Stimulated activated CD4-positive, alpha-beta T cell treated with anti-CD3 and anti-CD28 coated beads, Interleukin-12 subunit alpha, Interleukin-12 subunit beta, amount 100 ng/mL, for 4 hours (primary cell): Measurements from ENCODE around the gene PRKCD.

Experiments used
- DNase-seq: peaks from one replicate; pipeline ENCODE4 v3.0.0-alpha.2; 2020

The PRKCD gene

DNA sequence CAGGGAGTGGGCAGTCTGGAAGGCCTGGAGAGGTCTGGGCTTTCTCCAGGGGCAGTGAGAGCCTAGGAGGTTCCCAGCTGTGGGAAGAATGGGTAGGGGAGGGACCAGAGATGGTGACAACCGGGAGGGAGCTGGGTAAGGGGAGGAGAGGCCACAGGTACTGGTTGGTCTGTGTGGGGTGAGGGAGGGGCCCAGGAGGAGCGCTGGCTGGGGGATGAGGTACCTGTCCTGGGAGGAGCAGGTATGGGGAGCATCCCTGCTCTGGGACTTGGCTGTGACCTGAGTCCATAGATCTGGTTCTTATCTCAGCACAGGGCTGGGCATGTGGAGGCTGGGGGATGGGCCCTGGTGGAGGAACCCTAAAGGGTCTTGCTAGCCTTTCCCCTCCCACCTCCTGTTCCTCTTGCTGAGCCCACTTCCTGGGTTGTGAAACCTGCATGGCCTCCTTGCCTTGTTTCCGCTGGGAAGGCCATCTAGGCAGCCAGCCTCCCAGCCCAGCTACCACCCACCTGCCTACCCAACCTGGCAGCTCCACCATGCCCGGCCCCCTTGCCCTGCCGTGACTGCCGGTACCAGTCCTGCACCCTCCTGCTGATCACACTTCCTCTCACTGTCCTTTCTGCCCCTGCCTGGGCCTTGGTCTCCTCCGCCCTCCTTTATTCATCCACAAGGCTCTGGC lies 11.0 kb downstream of the PRKCD start:
- no peak for DNase-seq

DNA sequence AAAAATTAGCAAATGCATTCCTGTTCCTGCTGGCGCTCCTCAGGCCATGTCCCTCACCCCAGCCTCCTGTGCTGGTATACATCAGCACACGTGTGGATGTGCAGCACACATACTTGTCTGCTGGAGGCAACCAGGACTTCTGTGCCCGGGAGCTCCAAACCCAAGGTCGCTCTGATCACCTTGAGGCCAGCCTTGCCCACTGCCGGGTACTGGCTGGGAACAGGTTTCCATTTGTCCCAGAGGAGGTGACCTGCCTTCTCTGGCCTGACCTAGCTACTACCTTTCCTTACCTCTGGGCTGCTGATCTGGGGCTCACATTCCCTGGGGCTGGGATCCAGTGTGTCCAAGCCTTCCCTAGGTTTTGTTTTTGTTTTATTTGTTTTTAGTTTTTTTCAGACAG lies 12.1 kb downstream of the PRKCD start:
- no peak for DNase-seq

DNA sequence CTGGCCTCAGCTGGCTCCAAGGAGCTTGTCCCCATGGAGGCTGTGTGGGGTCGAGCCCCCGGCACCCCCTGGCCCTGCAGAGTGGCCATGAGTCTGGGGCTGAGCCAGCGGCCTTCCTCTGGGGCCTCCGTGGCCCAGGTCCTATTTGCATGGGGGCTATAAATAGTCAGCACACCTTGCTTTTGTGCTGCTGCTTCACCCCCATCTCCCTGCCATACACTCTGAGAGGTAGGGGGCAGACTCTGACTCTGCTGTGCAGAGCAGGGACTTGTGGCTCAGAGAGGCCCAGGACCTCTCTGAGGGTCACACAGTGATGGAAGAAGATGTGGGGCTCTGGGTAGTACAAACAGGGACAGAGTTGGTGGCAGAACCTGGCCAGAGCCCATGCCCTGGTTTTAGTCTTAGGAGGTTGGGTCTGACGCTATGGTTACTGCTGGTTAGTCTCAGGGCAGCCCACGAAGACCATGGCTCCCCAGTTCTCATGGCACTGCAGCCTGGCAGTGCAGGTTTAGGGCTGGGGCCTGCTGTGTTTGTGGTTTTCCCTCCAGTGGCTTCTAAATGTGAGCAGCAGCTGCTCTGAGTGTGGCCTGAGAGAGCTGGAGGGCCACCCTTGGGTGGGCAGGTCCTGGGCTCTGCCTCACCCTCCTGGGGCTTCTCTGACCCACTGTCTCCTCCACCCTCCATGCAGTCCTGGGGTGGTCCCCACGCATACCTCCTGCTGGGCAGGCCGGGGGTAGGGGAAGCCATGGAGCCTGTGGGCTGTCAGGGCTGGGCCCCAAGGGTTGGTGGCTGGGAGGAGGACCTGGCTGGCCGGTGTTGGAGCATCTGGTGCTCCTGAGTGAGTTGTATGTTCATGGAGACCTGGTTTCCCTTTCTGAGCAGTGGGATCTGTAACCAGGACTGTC lies 13.6 kb downstream of the PRKCD start:
- no peak for DNase-seq

DNA sequence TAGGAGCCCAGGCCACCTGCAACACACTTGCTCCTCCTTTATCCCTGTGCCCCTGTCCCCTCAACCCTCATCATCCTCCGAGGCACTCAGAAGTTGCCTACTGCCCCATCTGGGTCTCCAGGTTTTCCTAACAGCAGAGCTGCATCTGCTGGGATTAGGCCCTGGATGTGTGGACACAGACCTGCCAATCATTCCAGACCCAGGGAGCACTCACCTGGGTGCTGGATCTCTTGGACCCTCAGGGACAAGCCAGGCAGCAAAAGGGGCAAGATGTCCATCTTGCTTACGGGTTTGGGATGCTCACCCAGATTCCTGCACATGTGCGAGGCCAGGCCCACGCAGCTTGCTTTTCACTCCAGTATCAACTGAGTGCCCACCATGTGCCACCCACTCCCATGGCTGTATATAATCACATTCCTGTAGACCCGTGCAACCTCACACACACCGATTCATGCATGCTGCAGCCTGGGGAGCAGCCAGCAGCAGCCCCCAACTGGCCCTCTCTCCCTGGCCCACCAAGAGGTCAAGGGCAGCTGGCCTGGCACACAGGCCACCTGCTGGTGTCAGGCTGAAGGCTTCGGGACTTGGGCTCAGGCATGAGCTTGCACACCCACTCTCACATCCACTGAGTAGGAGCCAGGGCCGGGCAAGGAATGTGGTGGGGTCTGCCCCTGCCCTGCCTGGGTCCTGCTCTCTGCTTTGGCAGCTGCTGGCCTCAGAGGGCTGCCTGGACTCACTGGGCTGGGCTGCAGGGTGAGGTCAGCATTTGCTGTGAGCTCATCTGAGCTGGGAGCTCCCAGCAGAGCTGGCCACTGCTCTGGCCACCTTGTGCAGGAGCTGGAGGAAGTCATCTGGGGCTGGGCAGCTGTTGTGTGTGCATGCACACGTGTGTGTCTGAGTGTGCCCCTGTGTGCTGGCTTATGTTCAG lies 14.9 kb downstream of the PRKCD start:
- DNase-seq: no peak

DNA sequence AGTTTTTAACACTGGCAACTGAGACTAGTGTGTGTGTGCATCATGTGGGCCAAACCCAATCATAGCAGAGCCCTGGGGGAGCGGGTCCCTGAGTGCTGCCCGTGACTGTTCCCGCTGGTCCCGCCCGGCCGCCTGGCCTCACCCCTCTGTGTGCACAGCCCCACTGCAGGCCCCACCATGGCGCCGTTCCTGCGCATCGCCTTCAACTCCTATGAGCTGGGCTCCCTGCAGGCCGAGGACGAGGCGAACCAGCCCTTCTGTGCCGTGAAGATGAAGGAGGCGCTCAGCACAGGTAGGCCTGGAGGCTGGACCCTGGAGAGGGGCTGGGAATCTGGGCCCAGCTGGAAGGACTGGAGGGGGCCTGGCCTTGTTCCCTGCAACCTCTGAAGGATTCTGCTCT lies 17.2 kb downstream of the PRKCD start:
- no peak for DNase-seq

DNA sequence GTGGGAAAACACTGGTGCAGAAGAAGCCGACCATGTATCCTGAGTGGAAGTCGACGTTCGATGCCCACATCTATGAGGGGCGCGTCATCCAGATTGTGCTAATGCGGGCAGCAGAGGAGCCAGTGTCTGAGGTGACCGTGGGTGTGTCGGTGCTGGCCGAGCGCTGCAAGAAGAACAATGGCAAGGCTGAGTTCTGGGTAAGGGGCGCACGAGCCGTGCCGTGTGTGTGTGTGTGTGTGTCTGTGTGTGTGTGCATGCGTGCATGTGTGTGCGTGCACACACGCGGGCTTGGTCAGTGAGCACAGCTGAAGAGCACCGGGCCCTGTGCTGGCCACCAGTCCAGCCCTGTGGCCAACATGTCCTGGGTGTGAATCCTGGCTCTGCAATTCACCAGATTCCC lies 18.6 kb downstream of the PRKCD start:
- DNase-seq: no peak

DNA sequence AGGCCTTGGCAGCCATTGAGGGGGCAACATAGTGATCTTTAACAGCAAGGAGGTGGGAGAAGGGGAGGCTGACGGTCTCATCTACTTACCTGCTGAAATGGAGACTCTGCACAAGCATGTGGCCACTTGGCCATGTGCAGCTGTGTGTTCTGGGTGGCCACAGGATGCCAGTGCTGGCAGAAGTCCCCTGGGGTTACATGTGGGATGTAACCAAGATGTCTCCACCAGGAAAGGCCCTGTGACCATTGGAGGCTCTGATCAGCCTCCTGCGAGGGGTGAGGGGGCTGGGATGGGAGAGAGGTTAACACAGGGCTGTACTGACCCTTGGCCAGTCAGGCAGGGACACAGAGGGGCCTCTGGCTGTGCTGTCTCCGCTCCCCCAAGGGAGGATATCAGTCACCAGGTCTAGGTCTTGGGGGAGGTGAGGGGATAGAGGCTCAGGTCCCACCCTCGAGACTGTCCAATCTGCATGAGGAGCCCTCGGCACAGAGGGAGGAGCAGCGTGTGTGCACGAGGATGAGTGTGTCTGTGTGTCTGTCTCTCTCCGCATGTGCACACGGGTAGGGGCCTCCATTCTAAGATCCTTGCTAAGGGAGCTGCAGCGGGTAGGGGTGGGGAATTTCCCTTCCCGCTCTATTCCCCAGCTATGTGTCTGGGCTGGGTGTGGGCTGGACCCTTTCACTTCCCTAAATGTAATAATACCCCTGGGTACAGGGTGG lies 19.5 kb downstream of the PRKCD start:
- no peak for DNase-seq

DNA sequence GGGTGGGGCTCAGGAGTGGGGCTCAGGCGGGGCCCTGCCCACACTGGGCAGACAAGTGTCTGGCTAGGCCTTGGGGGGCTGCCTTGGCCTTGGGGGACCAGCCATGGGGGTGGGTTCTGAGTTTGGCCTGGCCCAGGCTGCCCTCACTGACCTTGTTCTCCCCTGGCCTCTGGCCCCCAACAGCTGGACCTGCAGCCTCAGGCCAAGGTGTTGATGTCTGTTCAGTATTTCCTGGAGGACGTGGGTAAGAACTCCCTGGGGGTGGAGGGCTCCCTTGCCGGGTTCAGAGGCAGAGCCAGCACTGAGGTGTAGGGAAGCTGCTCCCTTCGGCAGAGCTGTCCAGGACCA lies 20.0 kb downstream of the PRKCD start:
- no peak for DNase-seq

DNA sequence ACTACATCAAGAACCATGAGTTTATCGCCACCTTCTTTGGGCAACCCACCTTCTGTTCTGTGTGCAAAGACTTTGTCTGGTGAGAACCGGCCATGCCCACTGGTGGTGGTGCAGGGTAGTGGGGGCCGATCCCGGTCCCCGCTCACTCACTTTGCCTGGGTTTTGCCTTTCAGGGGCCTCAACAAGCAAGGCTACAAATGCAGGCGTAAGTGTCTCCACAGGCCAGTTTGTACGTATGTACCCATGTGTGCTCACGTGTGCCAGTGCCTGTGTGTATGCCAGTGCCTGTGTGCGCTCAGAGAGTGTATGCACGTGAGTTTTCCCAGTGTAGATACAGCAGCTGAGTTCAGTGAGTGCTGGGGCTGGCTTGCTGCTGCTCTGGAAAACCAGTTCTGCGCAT lies 20.5 kb downstream of the PRKCD start:
- DNase-seq: no peak

DNA sequence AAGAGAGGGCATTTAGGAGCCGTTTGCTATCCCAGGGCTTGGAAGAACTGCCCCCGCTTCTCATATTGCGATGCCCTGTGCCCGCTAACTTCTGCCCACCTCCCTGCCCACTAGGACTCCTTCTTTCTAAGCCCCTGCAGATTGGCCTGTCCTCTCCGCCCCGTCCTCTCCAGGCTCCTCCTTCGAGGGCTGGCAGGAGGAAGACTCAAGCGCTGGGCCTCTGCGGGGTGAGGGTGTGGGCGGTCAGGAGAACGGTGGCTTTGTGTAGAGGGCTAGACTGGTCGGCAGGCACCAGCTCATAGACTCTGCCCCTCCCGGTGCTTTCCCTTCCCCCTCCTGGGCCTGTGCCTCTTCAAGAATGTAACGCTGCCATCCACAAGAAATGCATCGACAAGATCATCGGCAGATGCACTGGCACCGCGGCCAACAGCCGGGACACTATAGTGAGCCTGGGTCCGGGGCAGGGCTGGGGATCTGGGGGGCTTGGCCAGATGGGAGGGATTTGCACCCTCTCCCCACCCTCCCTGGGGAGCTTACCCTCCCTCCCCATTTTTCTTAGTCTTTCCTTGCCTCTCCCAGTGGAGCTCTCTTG lies 21.9 kb downstream of the PRKCD start:
- DNase-seq: no peak

DNA sequence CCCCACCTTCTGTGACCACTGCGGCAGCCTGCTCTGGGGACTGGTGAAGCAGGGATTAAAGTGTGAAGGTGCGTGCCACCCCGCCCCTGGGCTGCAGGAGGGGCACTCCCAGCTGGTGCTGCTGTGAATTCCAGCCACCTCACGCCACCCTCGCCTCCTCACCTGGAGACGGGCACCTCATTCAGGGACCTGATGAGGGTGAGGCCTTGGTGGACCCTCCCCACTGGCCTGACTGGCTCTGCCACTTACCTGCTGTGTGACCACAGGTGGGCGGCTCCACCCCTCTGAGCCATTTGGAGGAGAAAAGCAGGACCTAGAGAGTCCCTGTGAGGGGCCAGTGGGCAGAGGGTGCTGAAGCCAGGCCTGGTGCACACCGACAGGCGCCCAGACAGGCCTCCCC lies 22.5 kb downstream of the PRKCD start:
- DNase-seq: no peak

DNA sequence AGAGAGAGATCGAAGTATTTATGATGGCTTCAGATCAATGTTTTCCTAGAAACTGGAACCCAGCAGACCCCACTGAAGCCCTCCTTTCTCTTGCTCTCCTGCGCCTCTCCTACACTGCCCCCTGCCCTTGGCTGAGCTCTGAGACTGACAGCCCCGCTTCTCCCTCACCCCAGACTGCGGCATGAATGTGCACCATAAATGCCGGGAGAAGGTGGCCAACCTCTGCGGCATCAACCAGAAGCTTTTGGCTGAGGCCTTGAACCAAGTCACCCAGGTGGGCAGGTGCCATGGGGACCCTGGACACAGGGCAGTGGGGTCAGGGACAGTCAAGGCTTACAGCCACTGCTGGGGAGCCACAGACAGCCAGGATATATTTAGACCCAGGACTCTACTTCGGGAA lies 23.7 kb downstream of the PRKCD start:
- no peak for DNase-seq

DNA sequence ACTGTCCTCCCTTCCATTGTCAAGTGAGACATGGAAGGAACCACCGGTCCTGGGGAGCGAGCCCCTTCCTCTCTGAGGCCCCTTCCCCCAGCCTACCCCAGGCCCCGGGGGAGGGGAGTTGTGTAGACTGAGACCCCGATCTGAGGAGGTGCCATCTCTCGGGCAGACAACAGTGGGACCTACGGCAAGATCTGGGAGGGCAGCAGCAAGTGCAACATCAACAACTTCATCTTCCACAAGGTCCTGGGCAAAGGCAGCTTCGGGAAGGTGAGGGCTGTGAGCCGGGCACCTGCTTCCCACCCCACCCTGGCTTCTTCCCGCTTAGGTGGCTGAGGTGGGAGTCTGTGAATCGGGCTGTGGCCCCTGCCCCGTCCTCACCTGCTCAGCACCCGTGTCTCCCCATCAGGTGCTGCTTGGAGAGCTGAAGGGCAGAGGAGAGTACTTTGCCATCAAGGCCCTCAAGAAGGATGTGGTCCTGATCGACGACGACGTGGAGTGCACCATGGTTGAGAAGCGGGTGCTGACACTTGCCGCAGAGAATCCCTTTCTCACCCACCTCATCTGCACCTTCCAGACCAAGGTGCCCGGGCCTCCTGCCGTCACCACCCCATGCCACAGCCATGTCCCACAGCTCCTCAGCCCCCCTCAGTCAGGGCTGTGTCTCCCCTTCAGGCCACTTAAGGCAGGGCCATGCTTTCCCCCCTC lies 24.9 kb downstream of the PRKCD start:
- no peak for DNase-seq

DNA sequence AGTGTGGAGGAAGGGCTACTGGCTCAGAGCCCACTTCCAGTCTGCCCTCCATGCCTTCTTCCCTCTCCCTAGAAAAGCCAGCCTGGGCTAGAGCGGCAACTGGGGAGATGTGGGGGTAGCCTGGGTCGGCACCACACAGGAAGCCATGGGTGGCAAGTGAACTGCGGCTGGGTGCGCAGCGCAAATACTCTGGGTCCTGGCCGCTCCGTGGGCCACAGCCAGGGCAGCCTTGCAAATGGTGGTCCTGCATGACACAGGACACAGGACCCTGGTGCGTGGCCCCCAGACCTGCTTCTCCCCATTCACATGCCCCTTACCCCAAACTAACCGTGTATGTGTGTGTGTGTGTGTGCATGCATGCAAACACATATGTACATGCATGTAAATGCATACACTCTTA lies 25.7 kb downstream of the PRKCD start:
- DNase-seq: no peak

DNA sequence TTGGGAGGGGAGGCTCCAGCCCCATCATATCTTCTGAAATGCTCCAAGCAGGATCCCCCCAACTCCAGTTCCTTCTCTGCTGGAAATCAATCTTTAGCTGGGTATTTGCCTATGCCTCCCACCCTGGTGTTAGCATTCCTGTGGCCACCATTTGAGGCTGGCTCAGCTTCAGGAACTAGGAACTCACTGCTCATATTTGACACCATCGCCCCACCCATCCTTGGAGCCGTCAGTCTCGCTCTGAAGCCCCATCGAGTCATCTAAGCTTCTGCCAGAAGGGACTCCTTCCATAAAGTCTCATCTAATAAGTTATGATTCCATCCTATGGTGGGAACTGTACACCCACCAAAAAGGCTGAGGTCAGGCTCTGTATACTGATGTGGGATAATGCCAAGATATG lies 26.4 kb downstream of the PRKCD start:
- no peak for DNase-seq

DNA sequence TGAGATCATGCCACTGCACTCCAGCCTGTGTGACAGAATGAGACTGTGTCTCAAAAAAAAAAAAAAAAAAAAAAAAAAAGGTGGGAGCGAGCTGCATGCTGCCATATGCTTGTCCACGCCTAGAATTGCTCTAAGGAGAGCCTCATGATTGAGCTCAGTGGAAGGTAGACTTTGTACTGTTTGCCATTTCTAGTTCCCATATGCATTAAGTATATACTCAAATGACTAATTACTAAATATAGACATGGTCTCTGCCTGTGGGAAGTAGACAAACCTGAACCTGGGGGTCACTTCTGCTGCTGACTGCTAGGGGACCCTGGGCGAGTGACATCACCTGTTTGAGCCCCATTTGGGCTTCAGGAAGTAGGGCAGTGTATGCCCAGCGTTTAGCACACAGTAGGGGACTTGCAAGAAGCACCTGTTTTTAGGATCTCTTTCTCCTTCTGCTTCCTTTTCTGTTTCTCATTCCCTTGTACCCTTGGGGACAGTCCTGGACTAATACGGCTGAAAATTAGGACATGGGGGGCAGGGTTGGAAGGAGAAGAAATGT lies 27.2 kb downstream of the PRKCD start:
- no peak for DNase-seq

DNA sequence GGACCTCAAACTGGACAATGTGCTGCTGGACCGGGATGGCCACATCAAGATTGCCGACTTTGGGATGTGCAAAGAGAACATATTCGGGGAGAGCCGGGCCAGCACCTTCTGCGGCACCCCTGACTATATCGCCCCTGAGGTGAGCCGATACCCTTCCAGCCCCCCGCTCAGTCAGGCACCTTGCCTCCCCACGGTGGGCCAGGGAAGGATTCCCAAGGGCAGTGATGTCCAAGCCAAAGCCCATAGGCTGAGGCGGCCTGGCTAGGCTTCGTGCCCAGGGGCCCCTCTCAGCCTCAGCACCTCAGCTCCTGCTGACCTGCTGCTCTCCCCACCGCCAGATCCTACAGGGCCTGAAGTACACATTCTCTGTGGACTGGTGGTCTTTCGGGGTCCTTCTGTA lies 27.7 kb downstream of the PRKCD start:
- DNase-seq: no peak

DNA sequence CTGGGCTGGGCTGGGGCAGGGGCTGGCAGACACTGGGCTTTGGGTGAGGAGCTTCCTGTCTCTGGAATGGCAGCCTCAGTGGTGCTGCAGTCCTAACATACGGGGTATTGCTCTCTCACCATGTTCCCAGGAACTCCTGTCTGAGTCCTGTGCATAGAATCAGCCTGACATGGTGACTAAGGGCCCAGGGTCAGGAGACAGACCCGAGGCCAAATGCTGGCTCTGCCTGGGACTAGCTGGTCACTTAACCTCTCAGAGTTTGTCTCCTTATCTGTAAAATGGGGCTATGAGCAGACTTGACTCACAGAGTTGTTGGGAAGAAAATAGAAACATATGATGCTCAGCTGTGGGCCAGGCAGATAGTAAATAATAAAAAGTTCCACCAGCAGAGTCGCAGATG lies 28.3 kb downstream of the PRKCD start:
- DNase-seq: no peak

DNA sequence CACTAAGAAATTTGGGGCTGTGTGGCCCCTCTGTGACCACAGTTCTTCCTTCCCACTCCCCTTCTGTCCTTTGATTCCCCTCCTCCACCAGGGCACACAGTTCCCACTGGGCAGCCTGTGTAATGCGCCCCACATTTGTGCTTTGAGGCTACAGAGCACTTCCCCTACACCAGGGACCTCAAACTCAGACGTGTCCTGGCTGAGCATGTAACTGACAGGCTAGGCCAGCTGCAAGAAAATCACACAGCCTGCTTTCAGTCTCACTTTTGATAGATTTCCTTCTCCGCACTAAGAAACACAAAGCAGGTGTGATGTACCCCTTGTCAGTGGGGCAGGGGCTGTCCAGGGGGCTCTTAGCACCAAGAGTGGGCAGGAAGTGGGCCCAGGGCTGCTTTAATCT lies 29.6 kb downstream of the PRKCD start:
- no peak for DNase-seq

DNA sequence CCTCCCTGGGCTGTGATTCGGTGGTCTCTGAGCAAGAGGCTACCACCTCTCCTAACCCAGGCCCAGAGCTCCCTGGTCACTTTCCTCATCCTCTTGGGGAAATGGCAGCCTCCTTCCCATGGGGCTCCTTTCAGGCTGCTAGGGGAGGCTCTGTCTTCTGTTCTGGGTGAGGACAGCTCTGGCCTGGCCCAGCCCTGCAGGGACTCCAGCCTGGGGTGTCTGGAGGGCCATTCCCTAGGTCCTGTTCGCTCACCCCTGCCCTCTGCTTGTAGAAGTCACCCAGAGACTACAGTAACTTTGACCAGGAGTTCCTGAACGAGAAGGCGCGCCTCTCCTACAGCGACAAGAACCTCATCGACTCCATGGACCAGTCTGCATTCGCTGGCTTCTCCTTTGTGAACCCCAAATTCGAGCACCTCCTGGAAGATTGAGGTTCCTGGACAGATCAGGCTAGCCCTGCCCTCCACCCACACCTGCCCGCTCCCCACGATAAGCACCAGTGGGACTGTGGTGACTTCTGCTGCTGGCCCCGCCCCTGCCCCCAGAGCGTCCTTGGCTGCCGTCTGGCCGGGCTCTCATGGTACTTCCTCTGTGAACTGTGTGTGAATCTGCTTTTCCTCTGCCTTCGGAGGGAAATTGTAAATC lies 30.9 kb downstream of the PRKCD start:
- no peak for DNase-seq

DNA sequence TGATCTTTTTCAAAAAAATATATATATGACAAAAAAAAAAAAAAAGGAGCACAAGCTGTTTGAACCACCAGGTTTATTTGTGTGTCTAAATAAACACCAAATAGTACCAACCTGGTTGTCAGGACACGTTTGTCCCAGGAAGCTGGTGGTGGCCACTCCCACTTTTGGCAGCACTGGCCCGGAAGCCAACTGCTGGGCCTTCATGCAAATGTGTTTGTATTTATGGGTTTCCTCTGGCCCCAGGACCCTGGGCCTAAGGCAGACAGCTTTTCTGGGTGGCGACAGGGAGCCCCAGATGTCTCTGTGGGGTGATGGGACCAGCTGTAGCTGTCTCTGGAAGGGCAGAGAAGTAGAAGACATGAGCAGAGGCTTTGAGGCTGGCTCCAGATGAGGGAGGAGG lies 31.6 kb downstream of the PRKCD start:
- no peak for DNase-seq
